ENCODE measurements around the gene CDH13.

DNA sequence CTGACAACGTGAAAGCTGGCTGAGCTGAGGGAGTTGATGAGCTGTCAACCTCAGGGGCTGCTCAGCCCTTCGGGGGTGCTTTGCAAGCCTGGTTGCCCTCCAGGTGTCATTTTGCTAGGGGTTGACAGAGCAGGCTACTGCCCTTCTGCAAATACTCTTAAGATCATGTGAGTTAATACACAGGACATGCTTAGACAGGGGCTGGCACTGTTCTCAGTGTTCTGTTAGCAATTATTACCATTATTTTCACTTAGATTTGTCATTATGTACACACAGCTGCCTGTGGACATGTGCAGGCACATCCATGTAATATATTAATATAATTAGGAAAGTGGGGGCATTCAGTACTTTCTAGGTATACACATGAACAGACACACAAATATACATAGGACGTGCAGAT, 626.8 kb downstream of the CDH13 start:
- TF ChIP-seq, protein P1, sequence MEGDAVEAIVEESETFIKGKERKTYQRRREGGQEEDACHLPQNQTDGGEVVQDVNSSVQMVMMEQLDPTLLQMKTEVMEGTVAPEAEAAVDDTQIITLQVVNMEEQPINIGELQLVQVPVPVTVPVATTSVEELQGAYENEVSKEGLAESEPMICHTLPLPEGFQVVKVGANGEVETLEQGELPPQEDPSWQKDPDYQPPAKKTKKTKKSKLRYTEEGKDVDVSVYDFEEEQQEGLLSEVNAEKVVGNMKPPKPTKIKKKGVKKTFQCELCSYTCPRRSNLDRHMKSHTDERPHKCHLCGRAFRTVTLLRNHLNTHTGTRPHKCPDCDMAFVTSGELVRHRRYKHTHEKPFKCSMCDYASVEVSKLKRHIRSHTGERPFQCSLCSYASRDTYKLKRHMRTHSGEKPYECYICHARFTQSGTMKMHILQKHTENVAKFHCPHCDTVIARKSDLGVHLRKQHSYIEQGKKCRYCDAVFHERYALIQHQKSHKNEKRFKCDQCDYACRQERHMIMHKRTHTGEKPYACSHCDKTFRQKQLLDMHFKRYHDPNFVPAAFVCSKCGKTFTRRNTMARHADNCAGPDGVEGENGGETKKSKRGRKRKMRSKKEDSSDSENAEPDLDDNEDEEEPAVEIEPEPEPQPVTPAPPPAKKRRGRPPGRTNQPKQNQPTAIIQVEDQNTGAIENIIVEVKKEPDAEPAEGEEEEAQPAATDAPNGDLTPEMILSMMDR (IDR thresholded peaks at IDR 0.05; ENCODE audit: poor library complexity) = no peak
- no peak for TF ChIP-seq EZH2 (IDR thresholded peaks at IDR 0.05; ENCODE audit: borderline replicate concordance)

All from hepatocyte (in vitro differentiated cells).